SK-N-SH (cell line): ENCODE results near the gene STARD8. TPM values are rescaled to one million over a fixed set of nuclear protein-coding genes. Genes with fewer than 3 reads are reported as not detected.

Source experiments
- CTCF ChIA-PET: fragments of 300-600, 350-600 bp; formaldehyde crosslinking; extraction: SDS; loops from one replicate; lab custom pipeline; 2021; lab: Yijun Ruan, JAX
- POLR2A ChIA-PET: fragments of 350-600 bp; sonication (Branson Sonifier 250); formaldehyde crosslinking; extraction: SDS; loops from one replicate; lab custom pipeline; 2020; ENCODE audit warnings: antibody characterized with exemption, inconsistent platforms; lab: Yijun Ruan, JAX
- DNase-seq: peaks from one replicate; pipeline ENCODE4 v3.0.0; 2012
- H2AFZ ChIP-seq: fragments of 200-600 bp; sonication (generic); 2 replicates; pipeline ENCODE4 v1.8.1; 2016; ENCODE audit warnings: antibody characterized with exemption, mild to moderate bottlenecking, low read depth
- H3F3A ChIP-seq: fragments of 200-600 bp; sonication (generic); replicated peaks from 2 replicates; pipeline ENCODE3; 2016; ENCODE audit warnings: antibody characterized with exemption, mild to moderate bottlenecking; ENCODE audit not compliant: insufficient read depth
- H3K27ac ChIP-seq, 2 experiments: fragments of 200-500 bp in 1 of 2; fragments of 200-600 bp in 1 of 2; sonication (Bioruptor generic) in 1 of 2; sonication (generic), shearing (Covaris generic) in 1 of 2; 2 replicates each; pipeline versions ENCODE4 v1.5.1 to v1.6.1; 2014 to 2016; ENCODE audit warnings: low read depth in 2 of 2, inconsistent platforms in 1 of 2, low read length in 1 of 2, mild to moderate bottlenecking in 1 of 2, mixed read lengths in 1 of 2
- H3K27me3 ChIP-seq: fragments of 200-600 bp; sonication (generic), shearing (Covaris generic); 2 replicates; pipeline ENCODE4 v1.6.1; 2016; ENCODE audit warnings: mixed run types; ENCODE audit not compliant: insufficient read depth
- H3K36me3 ChIP-seq, 2 experiments: fragments of 200-500 bp in 1 of 2; fragments of 200-600 bp in 1 of 2; sonication (Bioruptor generic) in 1 of 2; sonication (generic) in 1 of 2; replicated peaks in 1 of 2; 2 replicates each; pipeline versions ENCODE3 to v1.5.1; 2014 to 2016; ENCODE audit warnings: low read length in 1 of 2, mild to moderate bottlenecking in 1 of 2; ENCODE audit not compliant: insufficient read depth in 2 of 2, control insufficient read depth in 1 of 2
- H3K4me1 ChIP-seq, 2 experiments: fragments of 200-500 bp in 1 of 2; fragments of 200-600 bp in 1 of 2; sonication (Bioruptor generic) in 1 of 2; sonication (generic), shearing (Covaris generic) in 1 of 2; 2 replicates each; pipeline versions ENCODE4 v1.5.1 to v1.6.1; 2014 to 2016; ENCODE audit warnings: low read depth in 1 of 2, low read length in 1 of 2, mixed run types in 1 of 2; ENCODE audit not compliant: insufficient read depth in 2 of 2, control insufficient read depth in 1 of 2
- H3K4me2 ChIP-seq: fragments of 200-600 bp; sonication (generic), shearing (Covaris generic); 2 replicates; pipeline ENCODE4 v1.6.1; 2017; ENCODE audit warnings: mixed run types
- H3K4me3 ChIP-seq, 2 experiments: fragments of 200-500 bp in 1 of 2; fragments of 200-600 bp in 1 of 2; sonication (Bioruptor generic) in 1 of 2; sonication (generic), shearing (Covaris generic) in 1 of 2; 2 replicates each; pipeline versions ENCODE4 v1.5.1 to v1.8.1; 2014 to 2016; ENCODE audit warnings: low read depth in 2 of 2, inconsistent platforms in 1 of 2, low read length in 1 of 2, mild to moderate bottlenecking in 1 of 2, mixed read lengths in 1 of 2, moderate library complexity in 1 of 2
- H3K79me2 ChIP-seq: fragments of 200-600 bp; sonication (generic); 2 replicates; pipeline ENCODE4 v1.8.1; 2017; ENCODE audit warnings: mild to moderate bottlenecking; ENCODE audit not compliant: insufficient read depth
- H3K9ac ChIP-seq: fragments of 200-600 bp; sonication (generic); 2 replicates; pipeline ENCODE4 v1.6.1; 2017; ENCODE audit warnings: mixed run types
- H3K9me2 ChIP-seq: fragments of 200-600 bp; sonication (generic); 2 replicates; pipeline ENCODE4 v1.6.1; 2017; ENCODE audit warnings: mixed run types
- H3K9me3 ChIP-seq: fragments of 200-600 bp; sonication (generic); 2 replicates; pipeline ENCODE4 v1.6.1; 2017; ENCODE audit warnings: mixed run types, mild to moderate bottlenecking, moderate library complexity
- H4K20me1 ChIP-seq: fragments of 200-600 bp; sonication (generic); 2 replicates; pipeline ENCODE4 v1.6.1; 2017; ENCODE audit warnings: mild to moderate bottlenecking, mixed run types; ENCODE audit not compliant: insufficient read depth
- CHD2 ChIP-seq: fragments of 150-350 bp; IDR thresholded peaks from 2 replicates; pipeline ENCODE4 v1.6.1; 2018; ENCODE audit warnings: low read length; ENCODE audit not compliant: partially characterized antibody
- ELF1 ChIP-seq: IDR thresholded peaks from 2 replicates; pipeline ENCODE4 v1.4.0; 2012
- EP300 ChIP-seq, 2 experiments: IDR thresholded peaks; 2 replicates each; pipeline versions ENCODE4 v1.4.0 to v1.6.1; 2012; ENCODE audit warnings: borderline replicate concordance in 1 of 2, low read depth in 1 of 2, low read length in 1 of 2
- EZH2phosphoT487 ChIP-seq: fragments of 200-600 bp; sonication (generic); IDR thresholded peaks from 2 replicates; pipeline ENCODE4 v1.6.1; 2017; ENCODE audit warnings: low read depth, mixed run types, mild to moderate bottlenecking, antibody characterized with exemption, moderate library complexity, borderline replicate concordance
- FOSL2 ChIP-seq: IDR thresholded peaks from 2 replicates; pipeline ENCODE4 v1.4.0; 2012; ENCODE audit warnings: low read depth, mild to moderate bottlenecking, moderate library complexity, borderline replicate concordance
- FOXJ3 ChIP-seq: sonication (generic); formaldehyde crosslinking; IDR thresholded peaks from 2 replicates; pipeline ENCODE4 v1.5.1; 2020; ENCODE audit warnings: mild to moderate bottlenecking, missing genetic modification reagents
- GATA2 ChIP-seq: sonication (generic); formaldehyde crosslinking; IDR thresholded peaks from 2 replicates; pipeline ENCODE4 v1.5.0; 2020; ENCODE audit warnings: mild to moderate bottlenecking, missing genetic modification reagents
- JUND ChIP-seq: IDR thresholded peaks from 2 replicates; pipeline ENCODE4 v1.4.0; 2012
- MEF2A ChIP-seq: IDR thresholded peaks from 2 replicates; pipeline ENCODE4 v1.4.0; 2012; ENCODE audit warnings: low read depth, borderline replicate concordance
- MXI1 ChIP-seq: IDR thresholded peaks from 2 replicates; pipeline ENCODE4 v1.6.1; 2012; ENCODE audit warnings: mild to moderate bottlenecking, low read depth, low read length, improper control_type of control experiment
- NFIC ChIP-seq: IDR thresholded peaks from 2 replicates; pipeline ENCODE4 v1.4.0; 2012; ENCODE audit warnings: borderline replicate concordance
- NRF1 ChIP-seq: IDR thresholded peaks from 2 replicates; pipeline ENCODE4 v1.6.1; 2012; ENCODE audit warnings: low read depth, mild to moderate bottlenecking, low read length
- RAD21 ChIP-seq: IDR thresholded peaks from 2 replicates; pipeline ENCODE4 v1.6.1; 2012; ENCODE audit warnings: mild to moderate bottlenecking, low read length
- RFX5 ChIP-seq: IDR thresholded peaks from 2 replicates; pipeline ENCODE4 v1.6.1; 2012; ENCODE audit warnings: mild to moderate bottlenecking, improper control_type of control experiment, low read length
- TCF12 ChIP-seq: IDR thresholded peaks from 2 replicates; pipeline ENCODE4 v1.4.0; 2012
- TEAD4 ChIP-seq: IDR thresholded peaks from 2 replicates; pipeline ENCODE4 v1.4.0; 2012; ENCODE audit warnings: mild to moderate bottlenecking, borderline replicate concordance; ENCODE audit not compliant: insufficient read depth
- WGBS: methylation state at CpG from one replicate; pipeline ENCODE4 v1.1.6; 2017; ENCODE audit warnings: low lambda C conversion rate; 5-methylcytosine and 5-hydroxymethylcytosine counted together
- polyA plus RNA-seq, 3 experiments: library from polyadenylated mRNA; depleted of rRNA; stranded (reverse); fragments of >200 nt; gene quantifications; 2 replicates each; pipeline ENCODE4 v1.2.3, GENCODE V29; 2012
- TF ChIP-seq, protein P1 (sequence below): fragments of 150-350 bp; IDR thresholded peaks from 2 replicates; pipeline ENCODE4 v1.6.1; 2016; ENCODE audit warnings: mild to moderate bottlenecking, low read depth, low read length
- TF ChIP-seq, protein P2 (sequence below): IDR thresholded peaks from 2 replicates; pipeline ENCODE4 v1.4.0; 2012; ENCODE audit warnings: low read depth, borderline replicate concordance
- TF ChIP-seq, protein P3 (sequence below): IDR thresholded peaks from 2 replicates; pipeline ENCODE4; 2012
- TF ChIP-seq, protein P4 (sequence below): fragments of 200-600 bp; sonication (generic); IDR thresholded peaks from 2 replicates; pipeline ENCODE4 v1.6.1; 2017; ENCODE audit warnings: antibody characterized with exemption, mild to moderate bottlenecking, moderate library complexity

STARD8 gene
- polyA plus RNA-seq, 1 of the 3 experiments (the other 2 are of a cell fraction): 2.6 TPM

DNA sequence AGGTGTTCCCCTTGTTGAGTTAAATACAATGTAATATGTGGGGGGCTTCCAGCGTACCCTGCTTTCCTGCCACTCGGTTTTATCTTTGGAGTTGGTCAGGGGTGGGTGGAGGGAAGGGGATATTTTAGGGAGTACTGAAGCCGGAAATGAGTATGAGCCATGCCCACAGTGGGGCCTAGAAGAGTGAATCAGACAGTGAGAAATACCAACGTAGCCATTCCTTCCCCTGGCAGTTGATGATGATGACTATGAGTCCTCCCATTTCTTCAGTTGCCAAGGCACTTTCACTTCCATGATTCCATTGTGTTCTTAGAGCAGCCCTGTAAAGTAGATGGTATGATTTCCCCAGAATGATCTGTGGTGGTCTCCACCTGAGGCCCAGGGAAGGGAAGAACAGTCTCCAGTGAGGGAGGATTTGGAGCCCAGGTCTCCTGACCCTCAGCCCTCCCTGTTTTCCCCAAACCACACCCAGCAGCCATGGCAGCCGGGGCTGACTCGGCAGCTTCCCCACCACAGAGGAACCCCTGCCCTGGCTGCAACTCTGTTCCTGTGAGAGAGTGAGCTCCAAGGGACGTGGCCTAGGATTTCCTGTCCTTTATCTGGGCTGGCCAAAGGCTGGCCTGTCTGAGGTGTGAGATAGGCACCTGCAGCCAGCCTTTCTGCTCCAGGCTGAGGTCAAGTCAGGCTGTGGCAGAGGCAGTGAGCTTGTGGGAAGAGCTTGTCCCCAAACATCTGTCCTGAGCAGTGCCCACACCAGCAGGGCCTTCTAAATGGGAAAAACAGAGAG, 52.7 kb downstream of the STARD8 start:
- peak overlapping the region in 1 of 2 experiments; percentile 62; a peak in 2 of 4 replicates for H3K27ac ChIP-seq
- H3K9me2 ChIP-seq: no peaks in the 10 kb centered on the region
- peak overlapping the region; percentile 38 for H3K4me2 ChIP-seq
- no peaks in the 10 kb centered on the region; the same call in 1 of the 2 replicates for H3K79me2 ChIP-seq
- ChIA-PET CTCF (interaction anchor here (2.3 kb wide), 1 partner anchor 10 kb away, joined by 12 read pairs; no protein-coding TSS in a partner anchor), POLR2A (no interaction called here)
- 38% methylated on average over 5 of the region's 7 CpGs for WGBS
- H3K4me1 ChIP-seq: no peaks in the 10 kb centered on the region
- H3K4me3 ChIP-seq: no peak overlapping the region
- no peaks in the 10 kb centered on the region for H3F3A ChIP-seq
- no peak for DNase-seq
- H3K9ac ChIP-seq: peak overlapping the region; percentile 26
- TF ChIP-seq FOSL2: peak; percentile 61; the same call in 1 of the 2 replicates
- 0 out of 2 replicates have a peak, but pooled peaks have one; percentile 18 for TF ChIP-seq TCF12
- TF ChIP-seq, protein P1, sequence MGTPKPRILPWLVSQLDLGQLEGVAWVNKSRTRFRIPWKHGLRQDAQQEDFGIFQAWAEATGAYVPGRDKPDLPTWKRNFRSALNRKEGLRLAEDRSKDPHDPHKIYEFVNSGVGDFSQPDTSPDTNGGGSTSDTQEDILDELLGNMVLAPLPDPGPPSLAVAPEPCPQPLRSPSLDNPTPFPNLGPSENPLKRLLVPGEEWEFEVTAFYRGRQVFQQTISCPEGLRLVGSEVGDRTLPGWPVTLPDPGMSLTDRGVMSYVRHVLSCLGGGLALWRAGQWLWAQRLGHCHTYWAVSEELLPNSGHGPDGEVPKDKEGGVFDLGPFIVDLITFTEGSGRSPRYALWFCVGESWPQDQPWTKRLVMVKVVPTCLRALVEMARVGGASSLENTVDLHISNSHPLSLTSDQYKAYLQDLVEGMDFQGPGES: no peak
- TF ChIP-seq GATA2 (CRISPR knock-in tag): no peak
- TF ChIP-seq NRF1: no peak
- peak in 1 of 2 experiments; percentile 41; a peak in 1 of 4 replicates for TF ChIP-seq EP300 (IDR thresholded peaks at IDR 0.05; ENCODE audit: borderline replicate concordance in 1 of 2, low read depth in 1 of 2, low read length in 1 of 2)
- TF ChIP-seq ELF1: no peak
- TF ChIP-seq RAD21: no peak
- TF ChIP-seq, protein P2, sequence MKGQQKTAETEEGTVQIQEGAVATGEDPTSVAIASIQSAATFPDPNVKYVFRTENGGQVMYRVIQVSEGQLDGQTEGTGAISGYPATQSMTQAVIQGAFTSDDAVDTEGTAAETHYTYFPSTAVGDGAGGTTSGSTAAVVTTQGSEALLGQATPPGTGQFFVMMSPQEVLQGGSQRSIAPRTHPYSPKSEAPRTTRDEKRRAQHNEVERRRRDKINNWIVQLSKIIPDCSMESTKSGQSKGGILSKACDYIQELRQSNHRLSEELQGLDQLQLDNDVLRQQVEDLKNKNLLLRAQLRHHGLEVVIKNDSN: no peak
- TF ChIP-seq MXI1: no peak
- peak; percentile 27 for TF ChIP-seq JUND
- TF ChIP-seq EZH2phosphoT487: no peak
- TF ChIP-seq RFX5: no peak
- TF ChIP-seq, protein P3, sequence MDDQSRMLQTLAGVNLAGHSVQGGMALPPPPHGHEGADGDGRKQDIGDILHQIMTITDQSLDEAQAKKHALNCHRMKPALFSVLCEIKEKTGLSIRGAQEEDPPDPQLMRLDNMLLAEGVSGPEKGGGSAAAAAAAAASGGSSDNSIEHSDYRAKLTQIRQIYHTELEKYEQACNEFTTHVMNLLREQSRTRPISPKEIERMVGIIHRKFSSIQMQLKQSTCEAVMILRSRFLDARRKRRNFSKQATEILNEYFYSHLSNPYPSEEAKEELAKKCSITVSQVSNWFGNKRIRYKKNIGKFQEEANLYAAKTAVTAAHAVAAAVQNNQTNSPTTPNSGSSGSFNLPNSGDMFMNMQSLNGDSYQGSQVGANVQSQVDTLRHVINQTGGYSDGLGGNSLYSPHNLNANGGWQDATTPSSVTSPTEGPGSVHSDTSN: no peak
- peak overlapping the region; percentile 75; the same call in 1 of the 2 replicates for H2AFZ ChIP-seq
- no peaks in the 10 kb centered on the region for H4K20me1 ChIP-seq
- H3K9me3 ChIP-seq: no peaks in the 10 kb centered on the region
- H3K27me3 ChIP-seq: no peaks in the 10 kb centered on the region
- no peaks in the 10 kb centered on the region for H3K36me3 ChIP-seq

DNA sequence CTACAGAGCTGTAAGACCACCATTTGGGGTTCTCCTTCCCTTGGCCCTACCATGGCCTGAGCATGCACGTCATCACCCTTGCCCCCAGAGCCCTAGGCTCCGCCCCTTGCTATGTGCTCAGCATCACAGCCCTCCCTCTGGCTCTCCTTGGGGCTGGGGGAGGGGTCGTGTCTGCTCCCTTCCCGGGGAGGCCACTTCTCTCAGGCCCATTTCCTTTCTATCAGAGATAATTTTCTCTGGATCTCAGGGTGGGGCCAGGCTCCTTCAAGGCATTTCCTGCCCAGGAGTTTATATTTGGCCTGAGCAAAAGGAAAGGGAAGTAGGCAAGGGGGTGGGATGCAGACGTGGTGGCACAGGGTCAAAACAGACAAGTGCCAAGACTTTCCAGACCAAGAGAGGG, 55.9 kb downstream of the STARD8 start:
- TF ChIP-seq FOXJ3 (CRISPR knock-in tag) (no peak), TEAD4 (no peak), GATA2 (CRISPR knock-in tag) (no peak), NFIC (no peak), MEF2A (no peak), CHD2 (no peak), RFX5 (no peak)
- TF ChIP-seq, protein P3: no peak
- TF ChIP-seq, protein P2: no peak
- TF ChIP-seq, protein P4, sequence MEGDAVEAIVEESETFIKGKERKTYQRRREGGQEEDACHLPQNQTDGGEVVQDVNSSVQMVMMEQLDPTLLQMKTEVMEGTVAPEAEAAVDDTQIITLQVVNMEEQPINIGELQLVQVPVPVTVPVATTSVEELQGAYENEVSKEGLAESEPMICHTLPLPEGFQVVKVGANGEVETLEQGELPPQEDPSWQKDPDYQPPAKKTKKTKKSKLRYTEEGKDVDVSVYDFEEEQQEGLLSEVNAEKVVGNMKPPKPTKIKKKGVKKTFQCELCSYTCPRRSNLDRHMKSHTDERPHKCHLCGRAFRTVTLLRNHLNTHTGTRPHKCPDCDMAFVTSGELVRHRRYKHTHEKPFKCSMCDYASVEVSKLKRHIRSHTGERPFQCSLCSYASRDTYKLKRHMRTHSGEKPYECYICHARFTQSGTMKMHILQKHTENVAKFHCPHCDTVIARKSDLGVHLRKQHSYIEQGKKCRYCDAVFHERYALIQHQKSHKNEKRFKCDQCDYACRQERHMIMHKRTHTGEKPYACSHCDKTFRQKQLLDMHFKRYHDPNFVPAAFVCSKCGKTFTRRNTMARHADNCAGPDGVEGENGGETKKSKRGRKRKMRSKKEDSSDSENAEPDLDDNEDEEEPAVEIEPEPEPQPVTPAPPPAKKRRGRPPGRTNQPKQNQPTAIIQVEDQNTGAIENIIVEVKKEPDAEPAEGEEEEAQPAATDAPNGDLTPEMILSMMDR: no peak
- H3K4me3 ChIP-seq: no peak overlapping the region
- H3K9me3 ChIP-seq: no peaks in the 10 kb centered on the region
- H3F3A ChIP-seq: no peaks in the 10 kb centered on the region
- ChIA-PET POLR2A (no interaction called here), CTCF (interaction anchor here (1.1 kb wide), 1 partner anchor 30 kb away, joined by 4 read pairs; no protein-coding TSS in a partner anchor)
- no peaks in the 10 kb centered on the region for H3K4me1 ChIP-seq
- no peaks in the 10 kb centered on the region for H3K27me3 ChIP-seq
- WGBS: 41% methylated on average over 4 of the region's 5 CpGs
- H3K9me2 ChIP-seq: no peaks in the 10 kb centered on the region
- no peak for DNase-seq
- H4K20me1 ChIP-seq: no peaks in the 10 kb centered on the region
- H3K79me2 ChIP-seq: no peaks in the 10 kb centered on the region
- H2AFZ ChIP-seq: no peak overlapping the region
- H3K27ac ChIP-seq: no peak overlapping the region
- no peak overlapping the region for H3K9ac ChIP-seq
- H3K36me3 ChIP-seq: no peaks in the 10 kb centered on the region
- no peak overlapping the region for H3K4me2 ChIP-seq
